GM12892 (cell line): Measurements from ENCODE around the gene ZFPM1.

Experiments
- POLR2A ChIP-seq: IDR thresholded peaks from 2 replicates; pipeline ENCODE4 v1.6.1; 2011; ENCODE audit warnings: low read depth, low read length, control low read depth
- POLR2AphosphoS5 ChIP-seq: IDR thresholded peaks from 2 replicates; pipeline ENCODE4 v1.6.1; 2011; ENCODE audit warnings: low read depth, low read length, control low read depth

- TF ChIP-seq POLR2A (no peak), POLR2AphosphoS5 (no peak)
These were observed 5.7 kb downstream of the ZFPM1 start for GRCh38 chr16:88458773-88459235.
